Kidney epithelial cell (primary cell): ENCODE data around the gene MARK3. TPM values are rescaled to one million over a fixed set of nuclear protein-coding genes. Genes with fewer than 3 reads are reported as not detected.

ENCODE experiments used
- DNase-seq: peaks from one replicate; pipeline ENCODE4 v3.0.0-alpha.2; 2010; ENCODE audit warnings: low read depth
- H3K27me3 ChIP-seq: 2 replicates; pipeline ENCODE4 v1.6.0; 2011; ENCODE audit warnings: low read length; ENCODE audit not compliant: control insufficient read depth, insufficient read depth
- H3K36me3 ChIP-seq: 2 replicates; pipeline ENCODE4 v1.5.1; 2011; ENCODE audit warnings: low read length; ENCODE audit not compliant: control insufficient read depth, insufficient read depth
- H3K4me3 ChIP-seq: 2 replicates; pipeline ENCODE4 v1.5.1; 2011; ENCODE audit warnings: low read depth, mild to moderate bottlenecking, control low read depth, low read length
- total RNA-seq: library from RNA; depleted of rRNA; stranded (reverse); fragments of >200 nt; gene quantifications from 2 replicates; pipeline ENCODE4 v1.2.3, GENCODE V29; 2015
- TF ChIP-seq, protein P1 (sequence below): IDR thresholded peaks from 2 replicates; pipeline ENCODE4 v1.5.1; 2011; ENCODE audit warnings: mild to moderate bottlenecking, moderate library complexity, low read length, control low read depth, inconsistent platforms; ENCODE audit not compliant: insufficient read depth, poor library complexity, severe bottlenecking

Gene MARK3
- total RNA-seq, 1 donor from 2014 or later = 74.1 TPM

GRCh38 chr14:103512701-103513611 is 127.7 kb downstream of the MARK3 start:
- TF ChIP-seq, protein P1, sequence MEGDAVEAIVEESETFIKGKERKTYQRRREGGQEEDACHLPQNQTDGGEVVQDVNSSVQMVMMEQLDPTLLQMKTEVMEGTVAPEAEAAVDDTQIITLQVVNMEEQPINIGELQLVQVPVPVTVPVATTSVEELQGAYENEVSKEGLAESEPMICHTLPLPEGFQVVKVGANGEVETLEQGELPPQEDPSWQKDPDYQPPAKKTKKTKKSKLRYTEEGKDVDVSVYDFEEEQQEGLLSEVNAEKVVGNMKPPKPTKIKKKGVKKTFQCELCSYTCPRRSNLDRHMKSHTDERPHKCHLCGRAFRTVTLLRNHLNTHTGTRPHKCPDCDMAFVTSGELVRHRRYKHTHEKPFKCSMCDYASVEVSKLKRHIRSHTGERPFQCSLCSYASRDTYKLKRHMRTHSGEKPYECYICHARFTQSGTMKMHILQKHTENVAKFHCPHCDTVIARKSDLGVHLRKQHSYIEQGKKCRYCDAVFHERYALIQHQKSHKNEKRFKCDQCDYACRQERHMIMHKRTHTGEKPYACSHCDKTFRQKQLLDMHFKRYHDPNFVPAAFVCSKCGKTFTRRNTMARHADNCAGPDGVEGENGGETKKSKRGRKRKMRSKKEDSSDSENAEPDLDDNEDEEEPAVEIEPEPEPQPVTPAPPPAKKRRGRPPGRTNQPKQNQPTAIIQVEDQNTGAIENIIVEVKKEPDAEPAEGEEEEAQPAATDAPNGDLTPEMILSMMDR = no peak
- H3K4me3 ChIP-seq = no peak overlapping the region
- H3K27me3 ChIP-seq = no peaks in the 10 kb centered on the region
- DNase-seq = no peak
- no peaks in the 10 kb centered on the region for H3K36me3 ChIP-seq

DNA sequence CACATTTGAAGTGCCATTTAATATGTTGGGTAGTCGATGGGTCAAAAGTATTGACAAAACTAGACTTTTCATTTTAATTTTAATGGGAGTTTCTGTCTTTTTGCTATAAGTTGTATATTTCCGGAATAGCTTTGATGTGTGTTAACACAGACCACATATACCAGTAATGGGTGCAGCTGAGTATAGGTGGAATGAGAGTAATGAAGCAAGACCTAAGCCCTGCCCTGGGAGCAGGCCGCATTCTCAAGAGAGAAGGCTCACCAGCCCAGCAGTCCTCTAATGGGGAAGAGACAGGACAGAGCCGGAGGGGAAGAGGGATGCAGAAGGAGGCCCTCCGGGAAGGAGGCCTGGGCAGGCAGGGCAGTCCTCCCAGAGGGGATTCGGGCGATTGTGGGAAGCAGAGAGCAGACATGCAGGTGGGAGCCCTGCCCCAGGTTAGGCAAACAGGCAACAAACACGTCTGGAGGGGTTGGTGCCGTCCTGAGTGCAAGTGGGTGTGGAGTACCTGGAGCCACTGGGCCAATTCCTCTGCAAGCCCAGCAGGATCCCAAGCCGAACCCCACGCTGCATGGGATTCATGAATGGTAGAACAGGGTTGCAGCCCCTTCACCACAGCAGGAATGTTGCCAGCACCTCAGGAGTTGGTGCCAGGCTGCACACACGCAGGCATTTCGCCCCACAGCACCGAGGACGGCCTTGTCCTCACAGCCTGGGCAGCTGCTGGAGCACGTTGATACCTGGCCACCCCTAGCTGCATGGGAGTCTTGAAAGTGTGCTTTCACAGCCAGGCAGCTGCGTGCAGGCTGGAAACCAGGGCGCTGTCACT is 129.6 kb downstream of the MARK3 start:
- no peak overlapping the region for H3K4me3 ChIP-seq
- no peak for DNase-seq
- H3K27me3 ChIP-seq = no peaks in the 10 kb centered on the region
- TF ChIP-seq, protein P1 = no peak
- no peaks in the 10 kb centered on the region for H3K36me3 ChIP-seq

DNA sequence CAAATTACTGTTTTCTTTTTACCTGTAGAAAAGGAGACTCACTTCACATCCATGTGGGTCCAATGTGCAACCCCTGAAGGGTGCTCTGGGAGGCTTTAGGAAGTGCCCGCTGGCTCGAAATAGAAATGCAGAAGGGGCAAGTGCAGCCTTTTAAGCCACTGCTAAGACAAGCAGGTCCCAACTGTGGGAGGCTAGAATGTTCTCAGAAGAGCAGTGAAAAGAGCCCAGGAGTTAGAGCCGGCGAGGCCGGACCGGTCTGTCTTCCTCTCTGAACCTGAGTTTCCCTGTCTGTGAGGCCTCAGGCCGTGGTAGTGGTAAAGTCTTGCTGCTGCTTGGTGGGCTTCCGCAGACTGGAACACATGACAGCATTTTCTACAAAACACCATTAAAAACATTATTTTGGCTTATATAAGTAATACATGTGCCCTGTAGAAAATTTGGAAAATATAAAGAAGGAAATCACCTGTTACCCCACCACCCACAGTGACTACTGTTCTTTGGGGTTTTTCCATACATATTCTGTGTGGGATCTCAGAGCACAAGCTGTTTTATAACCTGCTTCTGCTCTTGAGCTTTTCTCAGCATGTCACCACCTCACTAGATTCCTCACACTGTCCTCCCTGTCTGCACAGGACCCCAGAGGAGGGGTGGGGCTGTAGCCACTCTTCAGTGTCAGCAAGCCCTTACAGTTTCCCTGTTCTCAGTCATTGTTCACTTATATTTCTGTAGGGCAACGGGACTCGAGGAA is 131.4 kb downstream of the MARK3 start:
- no peak for DNase-seq
- H3K36me3 ChIP-seq = no peaks in the 10 kb centered on the region
- TF ChIP-seq, protein P1 = no peak
- no peak overlapping the region for H3K4me3 ChIP-seq
- no peaks in the 10 kb centered on the region for H3K27me3 ChIP-seq

DNA sequence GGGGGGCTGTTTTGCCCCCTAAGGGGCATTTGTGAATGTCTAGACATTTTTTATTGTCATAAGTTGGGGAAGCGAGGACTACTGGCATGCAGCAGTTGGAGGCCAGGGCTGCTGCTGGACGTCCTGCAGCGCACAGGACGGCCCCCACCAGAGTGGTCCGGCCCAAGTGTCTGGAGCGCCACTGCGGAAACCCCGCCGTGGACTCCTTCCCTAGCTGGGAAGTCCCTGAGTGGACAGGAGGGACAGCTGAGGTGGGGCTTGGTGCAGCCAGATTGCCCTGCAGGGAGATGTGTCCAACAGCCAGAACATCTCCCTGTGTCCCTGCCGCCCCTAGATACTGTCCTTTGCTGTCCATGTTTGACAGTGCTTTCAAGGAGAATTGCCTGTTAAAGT is 132.0 kb downstream of the MARK3 start:
- DNase-seq = no peak
- H3K27me3 ChIP-seq = peaks cover 3% of the 10 kb centered on the region
- H3K4me3 ChIP-seq = no peak overlapping the region
- no peaks in the 10 kb centered on the region for H3K36me3 ChIP-seq
- TF ChIP-seq, protein P1 = no peak

DNA sequence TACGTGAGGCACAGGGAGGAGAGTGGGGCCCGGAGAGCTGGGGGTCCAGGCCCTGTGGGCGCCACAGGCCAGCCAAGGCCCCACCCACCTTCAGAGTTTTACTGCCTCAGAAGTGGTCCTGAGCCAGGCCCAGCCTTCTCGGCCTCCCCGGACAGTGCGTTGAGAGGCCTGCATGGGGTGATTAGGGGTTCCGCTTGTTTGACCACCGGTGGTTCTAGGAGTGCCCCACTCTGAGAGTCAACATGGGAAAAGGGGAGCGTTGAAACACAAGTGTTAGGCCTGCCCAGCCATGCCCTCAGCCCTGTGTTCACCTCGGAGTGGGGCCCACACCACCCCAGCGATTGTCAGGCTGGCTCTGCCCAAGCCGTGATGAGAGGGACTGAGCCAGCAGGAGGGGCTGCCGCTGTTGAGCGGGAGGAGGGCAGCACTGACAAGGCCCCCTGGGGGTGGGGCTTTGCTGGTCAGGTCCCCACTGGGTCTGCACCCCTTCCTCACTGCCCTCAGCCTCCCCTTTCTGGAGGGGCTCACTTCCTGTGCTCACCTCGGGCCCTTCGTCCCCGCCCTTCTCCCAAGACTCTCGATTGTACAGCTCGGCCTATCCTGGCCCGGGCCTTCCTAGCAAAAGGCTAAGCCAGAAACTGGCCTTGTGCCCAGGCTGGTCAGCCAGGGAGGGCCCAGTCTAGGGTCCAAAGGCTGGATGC is 132.7 kb downstream of the MARK3 start:
- H3K27me3 ChIP-seq = peaks cover 7% of the 10 kb centered on the region
- no peak overlapping the region for H3K4me3 ChIP-seq
- TF ChIP-seq, protein P1 = no peak
- H3K36me3 ChIP-seq = no peaks in the 10 kb centered on the region
- DNase-seq = no peak
